C4-2B (cell line): ENCODE data around the gene PTDSS2.

Experiments used
- ZFX ChIP-seq: fragments of 450-650 bp; IDR thresholded peaks from 2 replicates; pipeline ENCODE4 v1.6.1; 2017
- TF ChIP-seq, protein P1 (sequence below): fragments of 450-650 bp; conservative IDR thresholded peaks from 2 replicates; pipeline ENCODE4 v1.5.1; 2017; ENCODE audit warnings: mild to moderate bottlenecking

DNA sequence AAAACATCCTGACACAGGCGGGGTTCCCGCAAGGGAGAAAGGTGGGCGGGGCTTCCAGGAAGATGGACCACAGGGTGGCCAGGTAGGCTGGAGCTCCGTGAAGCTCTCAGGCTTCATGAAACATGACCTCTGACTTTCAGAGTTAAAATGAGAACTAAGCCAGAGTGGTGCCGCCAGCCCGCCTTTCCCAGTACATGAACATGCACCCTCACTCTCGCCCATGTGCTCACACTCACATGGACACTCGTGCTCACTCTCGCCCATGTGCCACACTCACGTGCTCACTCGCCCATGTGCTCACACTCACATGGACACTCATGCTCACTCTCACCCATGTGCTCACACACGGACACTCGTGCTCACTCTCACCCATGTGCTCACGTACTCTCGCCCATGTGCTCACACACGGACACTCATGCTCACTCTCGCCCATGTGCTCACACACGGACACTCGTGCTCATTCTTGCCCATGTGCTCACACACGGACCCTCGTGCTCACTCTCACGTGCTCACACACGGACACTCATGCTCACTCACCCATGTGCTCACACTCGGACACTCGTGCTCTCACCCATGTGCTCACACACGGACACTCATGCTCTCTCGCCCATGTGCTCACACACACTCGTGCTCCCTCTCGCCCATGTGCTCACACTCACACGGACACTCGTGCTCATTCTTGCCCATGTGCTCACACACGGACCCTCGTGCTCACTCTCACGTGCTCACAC is 46.9 kb downstream of the PTDSS2 start:
- TF ChIP-seq, protein P1, sequence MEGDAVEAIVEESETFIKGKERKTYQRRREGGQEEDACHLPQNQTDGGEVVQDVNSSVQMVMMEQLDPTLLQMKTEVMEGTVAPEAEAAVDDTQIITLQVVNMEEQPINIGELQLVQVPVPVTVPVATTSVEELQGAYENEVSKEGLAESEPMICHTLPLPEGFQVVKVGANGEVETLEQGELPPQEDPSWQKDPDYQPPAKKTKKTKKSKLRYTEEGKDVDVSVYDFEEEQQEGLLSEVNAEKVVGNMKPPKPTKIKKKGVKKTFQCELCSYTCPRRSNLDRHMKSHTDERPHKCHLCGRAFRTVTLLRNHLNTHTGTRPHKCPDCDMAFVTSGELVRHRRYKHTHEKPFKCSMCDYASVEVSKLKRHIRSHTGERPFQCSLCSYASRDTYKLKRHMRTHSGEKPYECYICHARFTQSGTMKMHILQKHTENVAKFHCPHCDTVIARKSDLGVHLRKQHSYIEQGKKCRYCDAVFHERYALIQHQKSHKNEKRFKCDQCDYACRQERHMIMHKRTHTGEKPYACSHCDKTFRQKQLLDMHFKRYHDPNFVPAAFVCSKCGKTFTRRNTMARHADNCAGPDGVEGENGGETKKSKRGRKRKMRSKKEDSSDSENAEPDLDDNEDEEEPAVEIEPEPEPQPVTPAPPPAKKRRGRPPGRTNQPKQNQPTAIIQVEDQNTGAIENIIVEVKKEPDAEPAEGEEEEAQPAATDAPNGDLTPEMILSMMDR = no peak
- no peak for TF ChIP-seq ZFX
